GM19328 (cell line): ENCODE data around the gene C7.
"Not testable (repeated sequence)": the region's sequence is repeated elsewhere in the genome, so short reads cannot be mapped to it uniquely, and the experiment has no call there.

Source experiments
- ATAC-seq: cut with Tn5 transposase; IDR thresholded peaks from one replicate; pipeline ENCODE4 v1.9.1; 2021; ENCODE audit warnings: mild to moderate bottlenecking, moderate library complexity; ENCODE audit not compliant: unreplicated experiment

Gene C7

GRCh38 chr5:40988746-40989510 is 79.6 kb downstream of the C7 start:
- ATAC-seq = no peak

- no peak for ATAC-seq
Measured at GRCh38 chr5:40991168-40991980, 82.1 kb downstream of the C7 start.

GRCh38 chr5:40991981-40992559 is 82.8 kb downstream of the C7 start:
- ATAC-seq = no peak

- ATAC-seq = no peak
Measured at GRCh38 chr5:40995801-40996586, 86.7 kb downstream of the C7 start.

- ATAC-seq = no peak
Measured at GRCh38 chr5:40999142-40999541, 89.8 kb downstream of the C7 start.

GRCh38 chr5:40999966-41000365 is 90.7 kb downstream of the C7 start:
- ATAC-seq = no peak

GRCh38 chr5:41003670-41004376 is 94.5 kb downstream of the C7 start:
- no peak for ATAC-seq

- ATAC-seq = no peak
Measured at GRCh38 chr5:41004931-41005330, 95.6 kb downstream of the C7 start.

- ATAC-seq = no peak
Measured at GRCh38 chr5:41009232-41009631, 99.9 kb downstream of the C7 start.

GRCh38 chr5:41010572-41010971 is 101.3 kb downstream of the C7 start:
- no peak for ATAC-seq

- ATAC-seq = no peak
Measured at GRCh38 chr5:41012318-41012717, 103.0 kb downstream of the C7 start.

- not testable (repeated sequence) for ATAC-seq
Measured at GRCh38 chr5:41022600-41022999, 113.3 kb downstream of the C7 start.
